Heart right ventricle (tissue), 16 donors: ENCODE data around the gene LAIR2. TPM values are rescaled to one million over a fixed set of nuclear protein-coding genes. Genes with fewer than 3 reads are reported as not detected.

Experiments used
- ATAC-seq, 8 donors: fragments of 200-7000 bp; cut with Tn5 transposase; one replicate each; pipeline ENCODE4 v1.9.1; 2020; ENCODE audit warnings: mild to moderate bottlenecking in 8 of 8, moderate library complexity in 8 of 8, moderate number of reproducible peaks in 1 of 8
- DNase-seq, 2 donors: peaks; one replicate each; pipeline ENCODE4 v3.0.0-alpha.2; 2020
- H3K27ac ChIP-seq, 10 donors: fragments of 200-600 bp; sonication (generic) in 2 of 10; one replicate each; pipeline versions ENCODE4 v1.5.0 to v1.8.0; 2020 to 2022; ENCODE audit warnings: mild to moderate bottlenecking in 3 of 10
- H3K27me3 ChIP-seq, 7 donors: fragments of 200-600 bp; one replicate each; pipeline ENCODE4 v1.8.0; 2021 to 2022; ENCODE audit warnings: mild to moderate bottlenecking in 2 of 7
- H3K36me3 ChIP-seq, 9 donors: fragments of 200-600 bp; sonication (generic) in 1 of 9; one replicate each; pipeline versions ENCODE4 v1.5.0 to v1.8.0; 2020 to 2022; ENCODE audit warnings: mild to moderate bottlenecking in 2 of 9
- H3K4me1 ChIP-seq, 9 donors: fragments of 200-600 bp; sonication (generic) in 1 of 9; one replicate each; pipeline versions ENCODE4 v1.5.0 to v1.8.0; 2020 to 2022; ENCODE audit warnings: mild to moderate bottlenecking in 4 of 9
- H3K4me3 ChIP-seq, 10 donors: fragments of 200-600 bp; sonication (generic) in 2 of 10; one replicate each; pipeline versions ENCODE4 v1.5.0 to v1.8.0; 2020 to 2022; ENCODE audit warnings: mild to moderate bottlenecking in 7 of 10, moderate library complexity in 2 of 10
- H3K9me3 ChIP-seq, 11 donors: fragments of 200-600 bp in 10 of 11; sonication (generic) in 2 of 11; one replicate each; pipeline versions ENCODE4 v1.5.0 to v1.8.0; 2013 to 2022; ENCODE audit warnings: mild to moderate bottlenecking in 2 of 11, control low read depth in 1 of 11, moderate library complexity in 1 of 11
- CTCF ChIP-seq, 9 donors: fragments of 200-600 bp; sonication (generic) in 2 of 9; IDR thresholded peaks; one replicate each; pipeline versions ENCODE4 v1.5.0 to v1.8.0; 2021 to 2022; ENCODE audit warnings: antibody characterized with exemption in 9 of 9, mild to moderate bottlenecking in 5 of 9, moderate library complexity in 1 of 9
- WGBS, 2 donors: extraction: QIAGEN DNeasy Blood & Tissue Kit; methylation state at CpG; one replicate each; pipeline ENCODE4 v1.1.7; 2013; ENCODE audit warnings: inconsistent platforms in 1 of 2; 5-methylcytosine and 5-hydroxymethylcytosine counted together
- intact Hi-C, 10 donors: fragments of 100-400 bp; cut with DNase I; formaldehyde crosslinking; loops; one replicate each; pipeline versions ENCODE4 v1.11.1 to v1.14.2; 2022
- polyA plus RNA-seq, 2 donors: library from polyadenylated mRNA; stranded (reverse); fragments of 200-250 nt; gene quantifications; one replicate each; pipeline ENCODE4 v1.2.3, GENCODE V29; 2013
- total RNA-seq, 10 donors: library from RNA; stranded (reverse); fragmentation: NEBNext Ultra II Directional in 3 of 10; extraction: Animal tissue kit (Norgen Biotek cat#: 25700) in 3 of 10; gene quantifications; one replicate each; pipeline versions ENCODE4 v1.2.1 to v1.2.4, GENCODE V29; 2021 to 2023
- donor health status: Arrhythmogenic right ventricular cardiomyopathy.
- donor health status: ischemic (EF 13 %, LVEDD 7.1; RV severe dilation, severe dysfunction).
- donor health status: healthy with polysubstance abuse.
- donor health status: DM: no; HTN: yes; CAD: no.
- donor health status: DM: no; HTN: no; CAD: no.
- donor health status: ischemic (EF 25% LVEDD 6.9; RV normal size, moderate dysfunction).
- donor health status: ischemic (EF 25% LVEDD 5.7; RV mildly dilated, moderate dysfunction).
- donor health status: healthy.
- donor health status: DM: yes; HTN: yes; CAD: no.
- donor health status: Ischemic cardiomyopathy.
- donor health status: ischemic (EF 35%, LVEDD 5.7; RV mildly dilated, moderate dysfunction).
- donor health status: nonischemic (EF 11% LVEDD 7.7; RV severe dilation, severe dysfunction).
- donor health status: DM: yes; HTN: yes; CAD: no.
- donor health status: PGD.
- donor health status: ischemic (EF 29% LVEDD 5.4; RV normal size, mild dysfunction).
- donor health status: nonischemic (EF 23%, LVEDD 6.1; RV moderate dilation, normal function).

LAIR2 gene
- total and polyA plus RNA-seq, 12 donors: 0.76 to 2.5 TPM; not detected in 10

- H3K27ac ChIP-seq: peak within 1 kb of the TSS; percentile 96 to 100 (median 98)
- intact Hi-C loops: loop anchor here in 3 of 10 donors (1.0 to 2.0 kb wide), 2 partner anchors 14 to 15 kb away; partner anchors contain the start of gene LENG8 (in 3 of the 3)
- H3K36me3 ChIP-seq: peaks cover 0 to 44% (median 36%) of the 10 kb centered on the region in 9 donors
- ATAC-seq (peak; percentile 72 to 89 (median 82)), DNase-seq (peak; percentile 95 to 99)
- WGBS, 2 donors: 0 to 1% methylated on average over 30 to 41 of the region's 41 CpGs
- H3K27me3 ChIP-seq: peaks cover 0 to 25% (median 0%) of the 10 kb centered on the region in 7 donors
- no peak for TF ChIP-seq CTCF (IDR thresholded peaks at IDR 0.05)
- H3K4me3 ChIP-seq: peak within 1 kb of the TSS; percentile 45 to 75 (median 68)
- H3K4me1 ChIP-seq: peaks cover 11 to 54% (median 45%) of the 10 kb centered on the region in 9 donors
- no peaks in the 10 kb centered on the region for H3K9me3 ChIP-seq
Observed at GRCh38 chr19:54463531-54464043, 39.0 kb upstream of the LAIR2 start, which contains the start of gene LENG9. Gene LENG9, minus strand, starts transcription at chr19:54463778. Its CDS starts 252 bp downstream, at chr19:54463526.

GRCh38 chr19:54464044-54464629, 38.5 kb upstream of the LAIR2 start:
- 2% methylated on average over 26 of the region's 26 CpGs for WGBS, 2 donors
- no peaks in the 10 kb centered on the region for H3K9me3 ChIP-seq
- peak overlapping the region; percentile 45 to 75 (median 68) for H3K4me3 ChIP-seq
- peaks cover 0 to 39% (median 31%) of the 10 kb centered on the region in 9 donors for H3K36me3 ChIP-seq
- intact Hi-C loops: no loop called here
- peak; percentile 68 to 84 for DNase-seq
- H3K27ac ChIP-seq: peak overlapping the region; percentile 72 to 100 (median 98)
- TF ChIP-seq CTCF (IDR thresholded peaks at IDR 0.05): no peak
- peak; percentile 6 to 60 (median 52) for ATAC-seq
- H3K27me3 ChIP-seq: peaks cover 0 to 30% (median 3%) of the 10 kb centered on the region in 7 donors
- peaks cover 11 to 58% (median 44%) of the 10 kb centered on the region in 9 donors for H3K4me1 ChIP-seq

- Histone ChIP-seq H3K4me1 (peaks cover 11 to 58% (median 45%) of the 10 kb centered on the region in 9 donors), H3K27ac (peak overlapping the region; percentile 72 to 100 (median 98)), H3K27me3 (peaks cover 0 to 37% (median 8%) of the 10 kb centered on the region in 7 donors), H3K4me3 (peak overlapping the region; percentile 45 to 75 (median 68)), H3K9me3 (no peaks in the 10 kb centered on the region), H3K36me3 (peaks cover 0 to 32% (median 24%) of the 10 kb centered on the region in 9 donors)
- peak; percentile 70 to 86 (median 81) for ATAC-seq
- peak; percentile 88 to 91 for DNase-seq
- TF ChIP-seq CTCF (IDR thresholded peaks at IDR 0.05): peak in 1 of 9 donors; percentile 24
- 16 to 33% methylated on average over 76 to 87 of the region's 87 CpGs for WGBS, 2 donors
- intact Hi-C loops: no loop called here
Observed at GRCh38 chr19:54464630-54465425, 37.8 kb upstream of the LAIR2 start.
